PC-9 (cell line): Measurements from ENCODE around the gene CDA.

Source experiments
- CTCF ChIP-seq: fragments of 200-600 bp; sonication (generic); conservative IDR thresholded peaks from 2 replicates; pipeline ENCODE4 v1.6.1; 2017; ENCODE audit warnings: mixed run types, antibody characterized with exemption, mild to moderate bottlenecking, moderate library complexity
- EZH2 ChIP-seq: fragments of 200-600 bp; sonication (generic); IDR thresholded peaks from 2 replicates; pipeline ENCODE4 v1.8.0; 2017; ENCODE audit warnings: antibody characterized with exemption, low read depth

GRCh38 chr1:20626098-20626427, 37.2 kb downstream of the CDA start:
- no peak for TF ChIP-seq CTCF
- no peak for TF ChIP-seq EZH2
